ENCODE measurements around the gene ADD2.

ADD2 gene

GRCh38 chr2:70691497-70692140 is 76.4 kb downstream of the ADD2 start:
- H3K4me1 Mint-ChIP-seq, result no peaks in the 10 kb centered on the region
- peaks cover 2% of the 10 kb centered on the region for H3K36me3 Mint-ChIP-seq (ENCODE audit: insufficient read depth)
- no peak overlapping the region for H3K27ac Mint-ChIP-seq (ENCODE audit: low read depth)
- H3K4me3 Mint-ChIP-seq, result no peak overlapping the region
- no peaks in the 10 kb centered on the region for H3K9me3 Mint-ChIP-seq
- peaks cover 55% of the 10 kb centered on the region for H3K27me3 Mint-ChIP-seq
- no peak for DNase-seq (ENCODE audit: low spot score in 2 of 2)
- no peak for ATAC-seq (replicated peaks; ENCODE audit: extremely low read depth, poor library complexity, severe bottlenecking)

GRCh38 chr2:70690846-70691245 is 77.2 kb downstream of the ADD2 start:
- ATAC-seq (replicated peaks; ENCODE audit: extremely low read depth, poor library complexity, severe bottlenecking) (no peak), DNase-seq (ENCODE audit: low spot score in 2 of 2) (no peak)
- Mint-ChIP-seq H3K27me3 (peaks cover 55% of the 10 kb centered on the region), H3K27ac (ENCODE audit: low read depth) (no peak overlapping the region), H3K4me3 (no peak overlapping the region), H3K36me3 (ENCODE audit: insufficient read depth) (peaks cover 2% of the 10 kb centered on the region), H3K9me3 (no peaks in the 10 kb centered on the region), H3K4me1 (no peaks in the 10 kb centered on the region)

GRCh38 chr2:70688427-70688826 is 79.6 kb downstream of the ADD2 start:
- Mint-ChIP-seq H3K4me3 (no peak overlapping the region), H3K36me3 (ENCODE audit: insufficient read depth) (no peaks in the 10 kb centered on the region), H3K4me1 (no peaks in the 10 kb centered on the region), H3K27me3 (peaks cover 41% of the 10 kb centered on the region), H3K9me3 (no peaks in the 10 kb centered on the region), H3K27ac (ENCODE audit: low read depth) (no peak overlapping the region)
- DNase-seq (ENCODE audit: low spot score in 2 of 2) (no peak), ATAC-seq (replicated peaks; ENCODE audit: extremely low read depth, poor library complexity, severe bottlenecking) (no peak)

- no peak for DNase-seq (ENCODE audit: low spot score in 2 of 2)
- Mint-ChIP-seq H3K9me3 (no peaks in the 10 kb centered on the region), H3K4me1 (no peaks in the 10 kb centered on the region), H3K27me3 (peaks cover 32% of the 10 kb centered on the region), H3K4me3 (no peak overlapping the region), H3K36me3 (ENCODE audit: insufficient read depth) (no peaks in the 10 kb centered on the region), H3K27ac (ENCODE audit: low read depth) (no peak overlapping the region)
- ATAC-seq (replicated peaks; ENCODE audit: extremely low read depth, poor library complexity, severe bottlenecking), result no peak
Observed at GRCh38 chr2:70687461-70687795, 80.6 kb downstream of the ADD2 start.

GRCh38 chr2:70686577-70687460 is 81.2 kb downstream of the ADD2 start:
- H3K27ac Mint-ChIP-seq (ENCODE audit: low read depth), result no peak overlapping the region
- no peak overlapping the region for H3K4me3 Mint-ChIP-seq

GRCh38 chr2:70685771-70686171 is 82.2 kb downstream of the ADD2 start:
- peaks cover 32% of the 10 kb centered on the region for H3K27me3 Mint-ChIP-seq
- no peak overlapping the region for H3K4me3 Mint-ChIP-seq
- DNase-seq (ENCODE audit: low spot score in 2 of 2) (no peak), ATAC-seq (replicated peaks; ENCODE audit: extremely low read depth, poor library complexity, severe bottlenecking) (no peak)
- H3K27ac Mint-ChIP-seq (ENCODE audit: low read depth), result no peak overlapping the region
- H3K9me3 Mint-ChIP-seq, result no peaks in the 10 kb centered on the region
- no peaks in the 10 kb centered on the region for H3K4me1 Mint-ChIP-seq
- H3K36me3 Mint-ChIP-seq (ENCODE audit: insufficient read depth), result no peaks in the 10 kb centered on the region

More at GRCh38 chr2:70686577-70687460, 81.2 kb downstream of the ADD2 start:
- no peaks in the 10 kb centered on the region for H3K36me3 Mint-ChIP-seq (ENCODE audit: insufficient read depth)
- H3K9me3 Mint-ChIP-seq, result no peaks in the 10 kb centered on the region
- DNase-seq (ENCODE audit: low spot score in 2 of 2) (no peak), ATAC-seq (replicated peaks; ENCODE audit: extremely low read depth, poor library complexity, severe bottlenecking) (no peak)
- H3K4me1 Mint-ChIP-seq, result no peaks in the 10 kb centered on the region
- peaks cover 32% of the 10 kb centered on the region for H3K27me3 Mint-ChIP-seq

- Mint-ChIP-seq H3K4me3 (no peak overlapping the region), H3K27ac (ENCODE audit: low read depth) (no peak overlapping the region), H3K4me1 (no peaks in the 10 kb centered on the region), H3K36me3 (ENCODE audit: insufficient read depth) (no peaks in the 10 kb centered on the region), H3K27me3 (peaks cover 32% of the 10 kb centered on the region), H3K9me3 (no peaks in the 10 kb centered on the region)
- no peak for DNase-seq (ENCODE audit: low spot score in 2 of 2)
- ATAC-seq (replicated peaks; ENCODE audit: extremely low read depth, poor library complexity, severe bottlenecking), result no peak
Observed at GRCh38 chr2:70684846-70685622, 83.0 kb downstream of the ADD2 start.

GRCh38 chr2:70683455-70683854 is 84.5 kb downstream of the ADD2 start:
- Mint-ChIP-seq H3K9me3 (no peaks in the 10 kb centered on the region), H3K4me3 (no peak overlapping the region), H3K27me3 (peaks cover 32% of the 10 kb centered on the region), H3K36me3 (ENCODE audit: insufficient read depth) (no peaks in the 10 kb centered on the region), H3K27ac (ENCODE audit: low read depth) (no peak overlapping the region), H3K4me1 (no peaks in the 10 kb centered on the region)
- DNase-seq (ENCODE audit: low spot score in 2 of 2), result no peak
- ATAC-seq (replicated peaks; ENCODE audit: extremely low read depth, poor library complexity, severe bottlenecking), result no peak

GRCh38 chr2:70680735-70681134 is 87.3 kb downstream of the ADD2 start:
- H3K4me3 Mint-ChIP-seq, result no peak overlapping the region
- no peak for DNase-seq (ENCODE audit: low spot score in 2 of 2)
- peaks cover 24% of the 10 kb centered on the region for H3K27me3 Mint-ChIP-seq
- H3K27ac Mint-ChIP-seq (ENCODE audit: low read depth), result no peak overlapping the region
- H3K9me3 Mint-ChIP-seq, result no peaks in the 10 kb centered on the region
- H3K4me1 Mint-ChIP-seq, result no peaks in the 10 kb centered on the region
- peaks cover 2% of the 10 kb centered on the region for H3K36me3 Mint-ChIP-seq (ENCODE audit: insufficient read depth)
- ATAC-seq (replicated peaks; ENCODE audit: extremely low read depth, poor library complexity, severe bottlenecking), result no peak

- no peak for DNase-seq (ENCODE audit: low spot score in 2 of 2)
- Mint-ChIP-seq H3K27me3 (peaks cover 17% of the 10 kb centered on the region), H3K4me1 (no peaks in the 10 kb centered on the region), H3K4me3 (no peak overlapping the region), H3K27ac (ENCODE audit: low read depth) (no peak overlapping the region), H3K9me3 (no peaks in the 10 kb centered on the region), H3K36me3 (ENCODE audit: insufficient read depth) (peaks cover 2% of the 10 kb centered on the region)
- ATAC-seq (replicated peaks; ENCODE audit: extremely low read depth, poor library complexity, severe bottlenecking), result no peak
Observed at GRCh38 chr2:70679259-70679658, 88.7 kb downstream of the ADD2 start.

- Mint-ChIP-seq H3K36me3 (ENCODE audit: insufficient read depth) (peaks cover 2% of the 10 kb centered on the region), H3K4me1 (no peaks in the 10 kb centered on the region), H3K27me3 (peaks cover 17% of the 10 kb centered on the region), H3K27ac (ENCODE audit: low read depth) (no peak overlapping the region), H3K9me3 (no peaks in the 10 kb centered on the region), H3K4me3 (no peak overlapping the region)
- ATAC-seq (replicated peaks; ENCODE audit: extremely low read depth, poor library complexity, severe bottlenecking) (no peak), DNase-seq (ENCODE audit: low spot score in 2 of 2) (no peak)
Observed at GRCh38 chr2:70678576-70679143, 89.3 kb downstream of the ADD2 start.

- Mint-ChIP-seq H3K4me1 (no peaks in the 10 kb centered on the region), H3K9me3 (no peaks in the 10 kb centered on the region), H3K27me3 (peaks cover 17% of the 10 kb centered on the region), H3K27ac (ENCODE audit: low read depth) (no peak overlapping the region), H3K36me3 (ENCODE audit: insufficient read depth) (peaks cover 2% of the 10 kb centered on the region), H3K4me3 (no peak overlapping the region)
- DNase-seq (ENCODE audit: low spot score in 2 of 2) (no peak), ATAC-seq (replicated peaks; ENCODE audit: extremely low read depth, poor library complexity, severe bottlenecking) (no peak)
Observed at GRCh38 chr2:70676301-70677035, 91.5 kb downstream of the ADD2 start.

Data from central memory CD8-positive, alpha-beta T cell (primary cell).